Stimulated activated CD8-positive, alpha-beta memory T cell treated with anti-CD3 and anti-CD28 coated beads, Interleukin-12 subunit alpha, Interleukin-12 subunit beta, amount 100 ng/mL, for 4 hours (primary cell): ENCODE measurements around the gene OXNAD1.
"Not testable (repeated sequence)": the region's sequence is repeated elsewhere in the genome, so short reads cannot be mapped to it uniquely, and the experiment has no call there.

ENCODE experiments used
- DNase-seq: peaks from one replicate; pipeline ENCODE4 v3.0.0-alpha.2; 2020; ENCODE audit warnings: low read depth

Gene OXNAD1

DNA sequence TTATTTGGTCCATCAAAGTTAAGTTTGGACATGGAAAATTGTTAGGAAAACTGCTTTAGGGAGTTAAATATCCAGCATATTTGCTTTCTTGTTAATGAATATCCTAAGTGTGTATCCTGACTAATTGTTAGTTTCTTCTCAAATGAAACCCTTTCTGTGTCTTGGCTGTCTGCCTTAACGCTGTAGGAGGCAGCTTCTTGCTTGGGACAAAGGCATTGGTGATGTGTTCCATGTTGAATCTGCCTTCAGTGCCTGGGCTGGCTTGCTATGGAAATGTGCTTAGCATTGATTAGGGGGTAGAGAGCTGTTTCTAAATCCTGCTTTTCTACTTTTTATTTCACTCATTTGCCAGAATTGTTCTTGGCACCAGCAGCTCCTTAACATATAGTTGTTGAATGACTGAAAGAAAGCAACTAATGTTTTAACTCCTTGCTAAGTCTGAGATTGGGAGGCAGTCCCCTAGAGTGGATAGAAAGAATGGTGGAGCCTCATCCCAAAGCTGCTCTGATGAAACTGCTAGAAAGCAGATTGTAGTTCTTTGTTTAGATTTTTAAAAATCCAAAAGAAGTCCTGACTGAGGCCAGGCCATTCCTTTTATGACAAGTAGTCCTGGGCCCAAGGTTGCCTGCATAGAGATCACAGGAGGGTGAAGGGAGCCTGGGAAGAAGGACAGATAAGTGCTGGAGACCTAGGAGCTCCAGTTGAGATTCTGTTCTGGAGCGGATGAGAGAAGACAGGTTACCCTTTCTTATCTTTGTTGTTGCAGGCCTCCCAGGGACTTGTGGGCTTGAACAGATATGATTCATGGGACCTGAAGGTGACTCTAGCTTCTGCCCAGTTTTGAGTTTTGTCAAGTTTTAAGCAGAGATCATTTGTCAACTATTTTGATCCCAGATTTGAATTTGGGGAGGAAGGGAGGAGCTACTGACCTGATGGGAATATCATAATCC lies 39.3 kb downstream of the OXNAD1 start:
- no peak for DNase-seq

GRCh38 chr3:16305111-16305541 lies 40.1 kb downstream of the OXNAD1 start:
- no peak for DNase-seq

DNA sequence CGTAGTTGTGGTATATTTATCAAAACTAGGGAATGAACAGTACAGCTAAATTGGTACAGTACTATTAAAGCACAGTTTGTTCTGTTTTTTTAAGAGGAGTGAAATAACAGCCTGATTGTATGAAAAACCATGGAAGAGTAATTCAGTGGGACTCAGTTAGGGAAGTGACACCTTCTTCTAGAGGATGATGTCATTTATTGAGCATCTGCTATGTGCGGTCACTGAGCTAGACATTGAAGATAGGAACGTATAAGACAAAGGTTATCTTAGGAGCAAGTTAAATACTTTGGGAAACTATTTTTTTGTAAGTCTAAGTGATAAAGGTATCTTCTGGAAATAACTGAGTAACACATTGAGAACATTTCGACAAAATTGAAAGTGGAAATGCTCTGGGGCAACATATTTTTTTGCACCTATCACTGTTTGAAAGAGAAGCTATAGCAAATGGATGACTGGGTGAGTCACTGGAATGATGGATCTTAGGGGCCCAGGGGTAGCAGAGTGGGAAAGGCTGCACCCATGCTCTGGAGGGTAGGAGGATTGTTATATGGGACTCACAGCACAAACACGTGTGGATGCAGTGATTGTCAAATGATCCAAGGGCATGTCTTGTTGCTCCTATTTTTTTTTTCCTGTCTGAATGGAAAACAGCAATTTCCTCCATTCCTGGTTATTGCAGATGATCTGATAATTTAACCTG lies 43.0 kb downstream of the OXNAD1 start:
- no peak for DNase-seq

GRCh38 chr3:16308727-16309126 lies 43.7 kb downstream of the OXNAD1 start:
- no peak for DNase-seq

- no peak for DNase-seq
Measured at GRCh38 chr3:16309558-16309957, 44.5 kb downstream of the OXNAD1 start.

DNA sequence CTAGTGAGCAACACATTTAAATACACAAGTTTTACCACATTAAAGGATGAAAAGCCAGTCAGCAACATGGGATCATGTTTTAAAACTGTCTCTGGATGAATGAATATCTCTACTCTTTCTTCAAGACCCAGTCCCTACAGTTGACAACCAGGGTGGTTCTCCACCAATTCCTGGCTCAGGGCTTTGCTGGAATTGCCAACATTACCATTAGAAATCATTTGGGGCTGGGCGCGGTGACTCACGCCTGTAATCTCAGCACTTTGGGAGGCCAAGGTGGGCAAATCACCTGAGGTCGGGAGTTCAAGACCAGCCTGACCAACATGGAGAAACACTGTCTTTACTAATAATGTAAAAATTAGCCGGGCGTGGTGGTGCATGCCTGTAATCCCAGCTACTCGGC lies 45.5 kb downstream of the OXNAD1 start:
- DNase-seq: not testable (repeated sequence)

GRCh38 chr3:16311960-16312451 lies 47.0 kb downstream of the OXNAD1 start:
- no peak for DNase-seq

DNA sequence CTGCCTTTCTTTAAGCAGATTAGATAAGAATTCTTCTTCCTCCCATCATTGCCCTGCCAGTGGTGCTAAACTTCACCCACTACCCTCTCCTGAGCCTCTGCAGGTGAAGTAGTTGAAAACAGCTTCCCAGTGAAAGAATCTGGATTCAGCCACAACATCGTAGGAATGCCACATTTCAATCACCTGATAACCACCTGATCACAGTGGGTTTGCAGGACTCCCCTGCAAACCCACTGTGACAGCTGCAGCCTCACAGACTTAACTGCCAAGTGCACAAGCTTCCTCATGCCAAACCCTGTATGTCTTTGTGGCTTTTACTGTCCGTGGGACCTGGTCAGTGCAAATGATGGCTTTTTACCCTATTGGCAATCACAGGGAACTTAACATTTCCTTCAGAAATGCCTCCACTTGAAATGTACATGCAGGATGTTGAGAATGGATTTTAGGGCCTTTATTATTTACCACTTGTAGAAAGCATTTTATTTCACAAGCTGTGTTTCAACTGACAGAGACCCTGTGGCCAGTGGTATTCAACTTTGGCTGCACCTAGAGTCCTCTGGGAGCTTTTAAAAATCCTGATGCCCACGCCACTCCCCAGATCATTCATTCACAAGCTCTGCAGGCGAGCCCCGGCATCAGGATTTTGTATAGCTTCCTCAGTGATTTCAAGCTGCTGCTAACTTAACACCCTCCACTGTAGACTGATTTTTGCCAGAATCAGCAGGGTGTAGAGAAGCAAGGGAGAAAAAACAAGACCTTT lies 49.1 kb downstream of the OXNAD1 start:
- no peak for DNase-seq

GRCh38 chr3:16315623-16316022 lies 50.6 kb downstream of the OXNAD1 start:
- DNase-seq: no peak

DNA sequence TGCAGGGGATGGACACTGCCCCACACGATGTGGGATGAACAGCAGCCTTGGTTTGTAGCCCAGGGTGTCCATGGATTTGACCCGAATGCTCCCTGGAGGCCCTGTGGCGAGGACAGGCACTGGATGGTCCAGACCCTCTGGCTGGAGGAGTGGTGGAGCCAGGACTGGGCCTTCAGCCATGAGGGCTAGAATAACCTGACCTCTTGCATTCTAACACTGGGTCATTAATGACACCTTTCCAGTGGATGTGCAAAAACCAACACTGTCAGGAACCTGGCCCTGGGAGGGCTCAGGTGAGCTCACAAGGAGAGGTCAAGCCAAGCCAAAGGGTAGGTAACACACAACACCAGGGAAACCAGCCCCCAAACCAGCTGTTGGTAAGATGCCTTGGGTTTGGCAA lies 51.4 kb downstream of the OXNAD1 start:
- no peak for DNase-seq

DNA sequence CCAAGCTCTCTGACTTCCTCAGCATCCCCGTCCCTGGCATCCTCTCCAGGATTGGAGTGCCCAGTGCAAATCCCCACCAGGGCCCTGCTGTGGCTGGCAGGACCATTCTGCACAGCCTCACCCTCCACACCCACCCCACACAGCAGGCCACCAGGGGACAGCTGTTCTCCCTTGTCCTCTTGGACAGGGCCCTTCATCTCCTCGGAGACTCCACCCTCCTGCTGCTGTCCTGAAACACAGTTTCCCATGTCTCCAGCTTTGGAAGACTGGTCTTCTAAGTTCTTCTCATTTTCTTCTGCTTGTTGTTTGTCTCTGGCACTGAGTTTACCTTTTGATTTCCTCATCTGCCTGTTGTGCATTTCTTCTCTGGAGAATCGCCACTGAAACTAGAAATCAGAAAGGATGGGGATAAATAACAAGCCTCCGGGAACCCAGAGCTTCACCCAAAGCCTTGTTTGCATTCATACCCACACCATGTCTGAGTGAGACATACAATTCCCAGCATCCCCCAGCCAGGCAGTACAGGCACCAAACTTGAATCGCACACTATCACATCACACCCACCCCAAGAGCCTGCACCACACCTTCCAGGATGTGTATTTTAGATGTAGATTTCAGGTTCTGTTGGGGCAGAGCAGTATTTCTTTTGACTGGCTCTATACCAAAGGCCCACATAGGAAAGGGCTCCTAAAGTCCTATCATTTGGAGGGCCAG lies 52.0 kb downstream of the OXNAD1 start:
- no peak for DNase-seq

DNA sequence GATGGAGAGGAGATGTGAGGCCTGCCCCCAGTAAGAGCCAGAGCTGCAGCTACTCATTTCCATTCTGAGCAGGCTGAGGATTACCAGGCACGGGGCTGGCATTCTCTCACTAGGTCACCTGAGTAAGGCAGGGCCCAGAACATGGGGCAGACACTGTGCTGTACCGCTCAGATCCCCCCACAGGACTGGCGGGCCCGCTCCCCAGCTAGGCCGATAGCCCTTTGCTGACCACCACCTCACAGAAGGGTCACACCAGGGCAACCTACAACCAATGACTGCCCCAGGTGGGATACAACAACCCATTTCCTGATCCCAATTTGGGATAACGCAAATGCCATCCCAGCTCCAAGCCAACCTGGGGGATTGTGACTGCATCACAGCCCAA lies 52.5 kb downstream of the OXNAD1 start:
- no peak for DNase-seq

GRCh38 chr3:16318176-16318575 lies 53.2 kb downstream of the OXNAD1 start:
- no peak for DNase-seq

- peak; percentile 53 for DNase-seq
Measured at GRCh38 chr3:16319307-16319706, 54.3 kb downstream of the OXNAD1 start.

DNA sequence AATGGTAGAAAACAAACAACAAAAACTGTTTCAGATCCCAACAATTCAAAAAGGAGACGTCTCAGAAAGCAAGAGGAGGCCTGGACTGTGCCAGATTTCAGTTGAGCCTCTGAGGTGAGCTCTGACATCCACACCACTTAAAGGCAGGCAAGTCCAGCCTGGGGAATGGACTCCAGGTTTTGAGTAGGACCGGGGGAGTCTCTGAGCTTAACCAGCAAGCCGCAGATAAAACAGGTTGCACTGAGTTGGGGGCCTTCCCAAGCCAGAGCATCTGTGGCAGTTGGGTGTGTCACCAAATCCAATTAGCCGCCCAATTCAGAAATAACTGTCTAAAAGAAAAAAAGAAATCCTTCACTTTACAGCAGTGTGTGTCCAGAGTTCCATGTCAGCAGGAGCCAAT lies 54.7 kb downstream of the OXNAD1 start:
- DNase-seq: no peak

DNA sequence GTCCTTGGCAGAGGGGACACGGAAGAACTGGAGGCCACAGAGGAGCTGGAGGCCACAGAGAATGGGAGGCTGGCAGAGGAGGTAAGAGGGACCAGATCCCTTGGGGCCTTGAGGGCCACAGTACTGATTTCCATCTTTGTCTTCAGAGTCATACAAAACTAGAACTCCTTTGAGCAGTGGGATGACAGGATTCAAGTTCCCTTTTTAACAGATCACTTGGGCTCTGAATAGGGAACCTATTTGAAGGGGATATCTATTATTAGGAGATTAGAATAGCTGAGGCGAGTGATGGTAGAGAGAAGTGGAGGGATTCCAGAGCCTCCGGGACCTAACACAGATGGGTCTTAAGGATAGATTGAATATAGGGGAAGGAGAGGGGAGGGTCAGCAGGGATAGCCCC lies 55.7 kb downstream of the OXNAD1 start:
- no peak for DNase-seq

DNA sequence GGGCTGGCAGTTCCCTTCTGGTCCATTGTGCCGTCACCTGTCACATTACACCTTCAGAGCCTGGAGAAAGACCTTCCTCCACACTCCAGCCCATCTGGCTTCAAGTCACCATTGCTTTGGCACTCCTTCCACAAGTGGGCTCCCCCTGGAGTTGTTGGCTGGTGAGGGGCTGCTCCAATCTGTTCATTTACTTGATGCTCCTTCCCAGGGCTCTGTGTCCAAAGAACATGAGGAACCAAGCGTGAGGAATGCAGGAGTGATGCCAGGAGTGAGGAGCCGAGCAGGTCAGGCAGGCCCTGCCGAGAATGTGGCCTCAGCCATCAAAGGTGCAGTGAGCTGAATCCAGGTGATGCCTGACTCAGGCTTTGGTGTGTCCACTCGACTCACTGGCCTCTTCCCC lies 57.2 kb downstream of the OXNAD1 start:
- no peak for DNase-seq

DNA sequence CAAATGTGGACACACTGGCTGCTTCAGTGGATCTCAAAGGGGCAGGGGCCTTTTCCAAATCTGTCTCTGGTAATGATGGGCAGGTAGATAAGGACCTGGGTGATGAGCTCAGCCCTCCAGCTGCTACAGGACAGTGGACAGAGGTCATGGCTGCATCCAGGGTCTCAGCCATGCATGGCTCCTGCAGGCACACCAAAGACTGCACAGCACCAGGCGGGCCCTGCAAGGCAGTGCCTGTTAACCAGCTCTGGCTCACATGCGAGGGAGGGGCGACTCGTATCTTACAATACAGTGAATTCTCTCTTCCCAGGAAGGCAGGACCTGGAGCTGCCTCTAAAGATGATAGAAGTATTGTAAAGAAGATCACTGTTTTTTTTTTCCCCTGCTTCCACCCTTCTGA lies 58.7 kb downstream of the OXNAD1 start:
- DNase-seq: no peak

DNA sequence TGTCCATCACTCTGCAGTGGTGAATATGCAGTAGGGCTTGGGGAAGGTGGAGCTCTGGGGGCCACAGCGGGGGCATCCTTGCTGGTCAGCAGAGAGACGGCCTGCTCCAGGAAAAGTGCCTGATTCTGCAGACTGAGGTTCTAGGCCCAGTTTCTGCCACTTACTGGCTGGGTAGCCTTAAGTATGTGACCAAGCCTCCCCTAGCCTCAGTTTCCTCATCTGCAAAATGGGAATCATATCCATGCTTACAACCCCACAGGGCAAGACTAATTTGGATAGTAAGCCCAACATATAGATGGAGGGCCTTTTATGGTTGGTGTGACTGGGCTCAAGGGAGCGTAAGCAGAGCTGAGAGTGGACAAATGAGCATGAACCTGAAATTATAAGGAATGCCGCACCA lies 60.8 kb downstream of the OXNAD1 start:
- DNase-seq: no peak

GRCh38 chr3:16326724-16327349 lies 61.8 kb downstream of the OXNAD1 start:
- DNase-seq: no peak

- DNase-seq: no peak
Measured at GRCh38 chr3:16328124-16328523, 63.1 kb downstream of the OXNAD1 start.
